Uterus (tissue), 2 donors: ENCODE measurements around the gene TNFRSF25.

Experiments
- CTCF ChIP-seq, 4 experiments: fragments of 200-600 bp in 2 of 4; fragments of 450-650 bp in 2 of 4; sonication (generic) in 2 of 4; IDR thresholded peaks; one replicate each; pipeline ENCODE4 v1.5.1; 2016 to 2019; ENCODE audit warnings: antibody characterized with exemption in 4 of 4, mild to moderate bottlenecking in 2 of 4, moderate library complexity in 1 of 4
- POLR2A ChIP-seq, 2 donors: fragments of 450-650 bp; IDR thresholded peaks; one replicate each; pipeline ENCODE4 v1.6.1; 2016; ENCODE audit warnings: antibody characterized with exemption in 2 of 2, mild to moderate bottlenecking in 1 of 2, moderate library complexity in 1 of 2

- TF ChIP-seq POLR2A (IDR thresholded peaks at IDR 0.05) (no peak), CTCF (IDR thresholded peaks at IDR 0.05) (no peak)
Observed at GRCh38 chr1:6412896-6413295, 53.1 kb downstream of the TNFRSF25 start.
